Measurements from ENCODE around the gene ARPC4. TPM values are rescaled to one million over a fixed set of nuclear protein-coding genes. Genes with fewer than 3 reads are reported as not detected.

ARPC4 gene
- total RNA-seq, 2 donors from 2014 or later, result 69.0 to 89.6 TPM

- no peak for DNase-seq (ENCODE audit: low spot score)
- Histone ChIP-seq H3K4me1 (peaks cover 0 to 25% of the 10 kb centered on the region in 2 donors), H3K4me3 (no peak overlapping the region), H3K27ac (no peak overlapping the region), H3K36me3 (peaks cover 44% of the 10 kb centered on the region), H3K27me3 (no peaks in the 10 kb centered on the region), H3K9me3 (no peaks in the 10 kb centered on the region)
- TF ChIP-seq CTCF (IDR thresholded peaks at IDR 0.05), result no peak
Measured at GRCh38 chr3:9806688-9807589, 14.1 kb downstream of the ARPC4 start.

GRCh38 chr3:9807981-9808344 lies 15.1 kb downstream of the ARPC4 start:
- no peak for DNase-seq (ENCODE audit: low spot score)
- Histone ChIP-seq H3K4me3 (no peak overlapping the region), H3K9me3 (no peaks in the 10 kb centered on the region), H3K27ac (no peak overlapping the region), H3K27me3 (no peaks in the 10 kb centered on the region), H3K36me3 (peaks cover 39% of the 10 kb centered on the region), H3K4me1 (peaks cover 0 to 22% of the 10 kb centered on the region in 2 donors)
- no peak for TF ChIP-seq CTCF (IDR thresholded peaks at IDR 0.05)

GRCh38 chr3:9808345-9809037 lies 15.6 kb downstream of the ARPC4 start:
- Histone ChIP-seq H3K27ac (peak overlapping the region; percentile 92 to 96), H3K27me3 (no peaks in the 10 kb centered on the region), H3K9me3 (no peaks in the 10 kb centered on the region), H3K36me3 (peaks cover 33% of the 10 kb centered on the region), H3K4me1 (peaks cover 0 to 17% of the 10 kb centered on the region in 2 donors), H3K4me3 (no peak overlapping the region)
- DNase-seq (ENCODE audit: low spot score), result no peak
- TF ChIP-seq CTCF (IDR thresholded peaks at IDR 0.05), result no peak

GRCh38 chr3:9809239-9809614 lies 16.3 kb downstream of the ARPC4 start:
- no peaks in the 10 kb centered on the region for H3K27me3 ChIP-seq
- no peak for DNase-seq (ENCODE audit: low spot score)
- peaks cover 0 to 17% of the 10 kb centered on the region in 2 donors for H3K4me1 ChIP-seq
- H3K9me3 ChIP-seq, result no peaks in the 10 kb centered on the region
- no peak for TF ChIP-seq CTCF (IDR thresholded peaks at IDR 0.05)
- peak overlapping the region; percentile 65 to 86 for H3K4me3 ChIP-seq
- H3K27ac ChIP-seq, result peak overlapping the region; percentile 92 to 96
- peaks cover 26% of the 10 kb centered on the region for H3K36me3 ChIP-seq

- DNase-seq (ENCODE audit: low spot score), result peak; percentile 79
- peak within 1 kb of the TSS; percentile 92 to 96 for H3K27ac ChIP-seq
- H3K4me3 ChIP-seq, result peak within 1 kb of the TSS; percentile 65 to 86
Measured at GRCh38 chr3:9809615-9810432, 16.9 kb downstream of the ARPC4 start, which contains the start of gene TTLL3. Gene TTLL3, plus strand, starts transcription at chr3:9810262. Its CDS starts 400 bp downstream, at chr3:9810662.

More at GRCh38 chr3:9809615-9810432, 16.9 kb downstream of the ARPC4 start, which contains the start of gene TTLL3:
- H3K36me3 ChIP-seq, result peaks cover 20% of the 10 kb centered on the region
- no peaks in the 10 kb centered on the region for H3K27me3 ChIP-seq
- peaks cover 0 to 17% of the 10 kb centered on the region in 2 donors for H3K4me1 ChIP-seq
- H3K9me3 ChIP-seq, result no peaks in the 10 kb centered on the region
- TF ChIP-seq CTCF (IDR thresholded peaks at IDR 0.05), result peak in 1 of 2 donors; percentile 12
